MCF 10A (cell line): ENCODE results near the gene CLSTN2. TPM values are rescaled to one million over a fixed set of nuclear protein-coding genes. Genes with fewer than 3 reads are reported as not detected.
A peak's percentile ranks its signal among the peaks of the same experiment; 100 is the strongest.

Source experiments
- BruUV-seq: library from RNA; stranded (reverse); fragments of 400-500 nt; replicated peaks from 2 replicates; lab custom pipeline; 2021; lab: Mats Ljungman, UMichigan
- CTCF ChIA-PET: fragments of 300-600 bp; sonication (Branson Sonifier 250); formaldehyde crosslinking; extraction: SDS; loops from one replicate; lab custom pipeline; 2021; ENCODE audit warnings: antibody characterized with exemption, inconsistent platforms; lab: Yijun Ruan, JAX
- POLR2A ChIA-PET: fragments of 300-600, 350-650 bp; sonication (Branson Sonifier 250); formaldehyde crosslinking; extraction: SDS; loops from one replicate; lab custom pipeline; 2020; ENCODE audit warnings: antibody characterized with exemption, inconsistent platforms; lab: Yijun Ruan, JAX
- DNase-seq: peaks from one replicate; pipeline ENCODE4 v3.0.0-alpha.2; 2018; ENCODE audit not compliant: unreplicated experiment
- H3K27ac Mint-ChIP-seq: one replicate; pipeline ENCODE4 v1.8.0; 2022; ENCODE audit warnings: mild to moderate bottlenecking, low read depth, mixed read lengths; ENCODE audit not compliant: unreplicated experiment
- H3K27me3 Mint-ChIP-seq: one replicate; pipeline ENCODE4 v1.8.0; 2022; ENCODE audit warnings: mixed read lengths; ENCODE audit not compliant: insufficient read depth, unreplicated experiment
- H3K36me3 Mint-ChIP-seq: one replicate; pipeline ENCODE4 v1.8.0; 2022; ENCODE audit warnings: mild to moderate bottlenecking, moderate library complexity, mixed read lengths; ENCODE audit not compliant: insufficient read depth, unreplicated experiment
- H3K4me1 Mint-ChIP-seq: one replicate; pipeline ENCODE4 v1.8.0; 2022; ENCODE audit warnings: mixed read lengths; ENCODE audit not compliant: insufficient read depth, unreplicated experiment
- H3K4me3 Mint-ChIP-seq: one replicate; pipeline ENCODE4 v1.8.0; 2022; ENCODE audit warnings: mild to moderate bottlenecking, moderate library complexity, mixed read lengths; ENCODE audit not compliant: unreplicated experiment
- H3K9me3 Mint-ChIP-seq: one replicate; pipeline ENCODE4 v1.8.0; 2022; ENCODE audit warnings: mixed read lengths; ENCODE audit not compliant: unreplicated experiment
- CTCF ChIP-seq: fragments of 200-600 bp; IDR thresholded peaks from one replicate; pipeline ENCODE4 v1.8.0; 2022; ENCODE audit warnings: antibody characterized with exemption, mild to moderate bottlenecking; ENCODE audit not compliant: unreplicated experiment
- intact Hi-C: fragments of 100-400 bp; cut with micrococcal nuclease; formaldehyde crosslinking; loops from 2 replicates; pipeline ENCODE4 v1.14.1; 2022
- total RNA-seq: library from RNA; stranded (reverse); gene quantifications from 2 replicates; pipeline ENCODE4 v1.2.3, GENCODE V29; 2022

CLSTN2 gene
- total RNA-seq, 1 experiment from 2014 or later, result not detected

DNA sequence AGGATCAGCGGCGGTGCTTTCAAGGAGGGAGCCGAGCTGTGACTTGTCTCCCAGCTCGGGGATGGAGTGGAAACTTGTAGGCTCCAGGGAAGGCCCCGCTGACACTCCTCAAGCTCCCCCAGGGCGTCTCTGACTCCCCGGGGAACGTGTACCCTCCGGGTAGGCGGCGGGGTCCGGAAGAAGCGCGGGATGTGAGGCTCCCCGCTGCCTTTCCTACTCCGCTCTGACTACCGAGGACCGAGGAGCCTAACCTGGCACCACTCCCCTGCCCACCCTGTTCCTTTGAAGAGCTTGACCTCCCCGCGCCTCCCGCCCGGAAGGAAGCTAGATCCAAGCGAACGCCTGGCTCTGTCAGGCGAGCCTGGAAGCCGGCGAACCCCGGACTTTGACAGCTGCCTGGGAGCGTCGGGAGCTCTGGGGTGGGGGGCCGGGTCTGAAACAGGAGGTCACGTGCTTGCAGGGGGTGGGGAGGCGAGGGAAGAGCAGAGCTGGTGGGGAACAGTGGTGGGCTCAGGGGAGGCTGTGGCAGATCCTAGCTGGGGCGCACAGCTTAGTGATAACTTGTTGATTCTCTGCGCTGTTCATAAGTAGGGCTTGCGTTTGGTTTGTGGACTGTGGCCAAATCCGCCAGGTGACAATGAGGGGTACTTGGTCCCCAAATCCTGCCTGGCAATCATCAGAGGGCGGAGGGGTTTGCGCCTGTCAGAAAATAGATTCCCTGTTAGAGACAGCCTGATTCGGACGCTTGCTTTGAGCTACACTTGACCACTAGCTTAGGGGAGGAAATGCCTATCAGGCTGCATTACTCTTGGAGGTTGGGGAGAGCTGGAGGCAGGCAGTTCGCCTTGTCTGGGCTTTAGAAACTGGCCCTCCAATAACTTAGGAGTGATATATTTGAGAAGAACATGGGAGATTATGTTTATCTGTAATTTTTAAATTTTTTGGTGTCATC is 1.2 kb downstream of the CLSTN2 start:
- intact Hi-C loops, result loop anchor here (2.0 to 10.0 kb wide), 3 partner anchors 351 to 801 kb away; no protein-coding TSS in a partner anchor
- no peaks in the 10 kb centered on the region for H3K9me3 Mint-ChIP-seq
- H3K27me3 Mint-ChIP-seq, result peaks cover 30% of the 10 kb centered on the region
- H3K36me3 Mint-ChIP-seq, result peaks cover 5% of the 10 kb centered on the region
- ChIA-PET CTCF (interaction anchor here (0.6 to 2.0 kb wide), 18 partner anchors 14 to 1323 kb away, joined by 3 to 8 read pairs (median 4); no protein-coding TSS in a partner anchor), POLR2A (interaction anchor here (0.7 to 1.0 kb wide), 4 partner anchors 10 to 928 kb away, joined by 3 to 4 read pairs (median 3); no protein-coding TSS in a partner anchor)
- no peaks in the 10 kb centered on the region for H3K4me1 Mint-ChIP-seq
- no peak overlapping the region for H3K27ac Mint-ChIP-seq
- BruUV-seq, result no TSS peak
- TF ChIP-seq CTCF, result no peak
- no peak overlapping the region for H3K4me3 Mint-ChIP-seq
- DNase-seq, result no peak

DNA sequence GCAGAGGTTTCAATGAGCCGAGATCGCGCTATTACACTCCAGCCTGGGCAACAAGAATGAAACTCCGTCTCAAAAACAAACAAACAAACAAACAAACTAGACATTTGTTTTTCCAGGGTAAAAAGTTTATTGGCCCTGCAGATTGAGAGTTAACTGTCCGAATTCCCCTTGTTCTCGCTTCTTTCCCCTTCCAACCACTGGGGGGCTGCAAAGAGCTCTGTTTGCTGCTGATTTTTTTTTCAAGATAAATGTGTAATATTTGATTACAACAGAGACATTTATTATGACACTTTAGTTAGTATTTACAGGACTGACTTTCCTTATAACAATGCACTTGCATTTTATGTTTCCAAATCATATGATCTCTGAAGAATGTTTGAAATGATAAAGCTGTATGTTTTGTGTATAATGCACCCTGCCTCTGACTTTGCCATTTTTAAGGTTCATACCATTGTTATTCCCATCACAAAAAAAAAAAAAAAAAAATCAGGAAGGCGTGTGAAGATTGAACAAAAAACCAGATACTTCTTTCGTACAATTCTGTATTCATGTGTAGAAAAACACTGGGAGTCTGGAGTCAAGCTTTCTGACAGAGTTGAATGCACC is 2.8 kb downstream of the CLSTN2 start:
- TF ChIP-seq CTCF, result peak; percentile 52
- BruUV-seq, result no TSS peak
- DNase-seq, result peak; percentile 63
- Mint-ChIP-seq H3K4me3 (no peak overlapping the region), H3K4me1 (no peaks in the 10 kb centered on the region), H3K36me3 (peaks cover 5% of the 10 kb centered on the region), H3K27me3 (peaks cover 30% of the 10 kb centered on the region), H3K9me3 (no peaks in the 10 kb centered on the region), H3K27ac (no peak overlapping the region)
- CTCF ChIA-PET, result interaction anchor here (0.6 to 2.2 kb wide), 27 partner anchors 13 to 1371 kb away, joined by 3 to 9 read pairs (median 4); no protein-coding TSS in a partner anchor
- intact Hi-C loops, result loop anchor here (1.0 to 10.0 kb wide), 5 partner anchors 353 to 926 kb away; no protein-coding TSS in a partner anchor
- POLR2A ChIA-PET, result interaction anchor here (0.6 kb wide), 1 partner anchor 553 kb away, joined by 4 read pairs; no protein-coding TSS in a partner anchor

DNA sequence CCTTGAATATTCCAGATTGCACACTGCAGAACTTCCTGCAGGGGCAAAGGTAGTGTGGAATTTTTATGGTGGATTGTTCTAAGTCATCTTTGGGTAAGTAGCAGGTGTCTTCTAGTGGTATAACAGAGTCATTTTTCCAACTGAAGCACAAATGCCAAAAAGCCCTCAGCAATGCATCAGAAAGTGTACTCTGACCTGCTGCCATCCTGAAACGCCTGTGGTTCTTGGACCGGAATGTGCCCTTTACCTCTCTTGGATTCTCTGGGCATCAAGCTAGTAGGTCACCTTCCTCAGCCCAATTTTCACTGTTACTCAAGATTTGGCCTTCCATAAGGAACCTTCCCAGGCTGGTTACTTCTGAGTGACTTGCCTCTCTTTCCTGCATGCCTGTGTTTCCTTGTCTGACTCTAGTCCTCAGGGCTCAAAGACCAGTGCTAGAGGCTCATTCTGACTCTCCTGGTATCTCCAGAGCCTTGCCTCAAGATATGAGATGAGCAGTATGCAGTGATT is 4.8 kb downstream of the CLSTN2 start:
- POLR2A ChIA-PET, result no interaction called here
- no TSS peak for BruUV-seq
- no peak overlapping the region for H3K4me3 Mint-ChIP-seq
- DNase-seq, result no peak
- no peak overlapping the region for H3K27ac Mint-ChIP-seq
- no peaks in the 10 kb centered on the region for H3K9me3 Mint-ChIP-seq
- no peak for TF ChIP-seq CTCF
- CTCF ChIA-PET, result interaction anchor here (0.6 to 1.0 kb wide), 2 partner anchors 42 to 90 kb away, joined by 3 to 4 read pairs; no protein-coding TSS in a partner anchor
- no peaks in the 10 kb centered on the region for H3K4me1 Mint-ChIP-seq
- no peaks in the 10 kb centered on the region for H3K36me3 Mint-ChIP-seq
- peaks cover 30% of the 10 kb centered on the region for H3K27me3 Mint-ChIP-seq
- intact Hi-C loops, result loop anchor here (10.0 kb wide), 1 partner anchor 355 kb away; no protein-coding TSS in a partner anchor
